Psoas muscle (tissue), 8 donors: ENCODE data around the gene TCF7L2. TPM values are rescaled to one million over a fixed set of nuclear protein-coding genes. Genes with fewer than 3 reads are reported as not detected.
A peak's percentile ranks its signal among the peaks of the same experiment; 100 is the strongest.

Experiments
- ATAC-seq, 4 donors: fragments of 200-7000 bp; cut with Tn5 transposase; one replicate each; pipeline ENCODE4 v1.9.1; 2020; ENCODE audit warnings: moderate library complexity in 3 of 4, mild to moderate bottlenecking in 2 of 4
- DNase-seq, 2 donors: peaks; one replicate each; pipeline ENCODE4 v3.0.0-alpha.2; 2020
- H3K27ac ChIP-seq: fragments of 200-600 bp; one replicate; pipeline ENCODE4 v1.8.0; 2022
- H3K27me3 ChIP-seq, 3 donors: fragments of 200-600 bp in 1 of 3; one replicate each; pipeline versions ENCODE4 v1.6.1 to v1.8.0; 2013 to 2022; ENCODE audit warnings: low read length in 2 of 3, mild to moderate bottlenecking in 2 of 3, moderate library complexity in 1 of 3; ENCODE audit not compliant: insufficient read depth in 3 of 3
- H3K36me3 ChIP-seq, 2 donors: fragments of 200-600 bp in 1 of 2; one replicate each; pipeline versions ENCODE4 v1.6.1 to v1.8.0; 2013 to 2022; ENCODE audit warnings: low read depth in 1 of 2, mild to moderate bottlenecking in 1 of 2, moderate library complexity in 1 of 2; ENCODE audit not compliant: insufficient read depth in 1 of 2
- H3K4me1 ChIP-seq: fragments of 200-600 bp; one replicate; pipeline ENCODE4 v1.8.0; 2022
- H3K4me3 ChIP-seq: fragments of 200-600 bp; one replicate; pipeline ENCODE4 v1.8.0; 2022; ENCODE audit warnings: mild to moderate bottlenecking
- H3K9me3 ChIP-seq: fragments of 200-600 bp; one replicate; pipeline ENCODE4 v1.8.0; 2022
- WGBS, 3 donors: extraction: QIAGEN DNeasy Blood & Tissue Kit; methylation state at CpG; one replicate each; pipeline versions ENCODE4 v1.1.6 to v1.1.7; 2013; 5-methylcytosine and 5-hydroxymethylcytosine counted together
- intact Hi-C, 2 donors: fragments of 100-400 bp; cut with DNase I; formaldehyde crosslinking; loops; one replicate each; pipeline versions ENCODE4 v1.11.0 to v1.14.2; 2022
- polyA plus RNA-seq, 3 donors: library from polyadenylated mRNA; stranded (reverse); fragments of 200-250 nt; gene quantifications; one replicate each; pipeline ENCODE4 v1.2.3, GENCODE V29; 2013
- total RNA-seq, 4 donors: library from RNA; stranded (reverse); fragmentation: NEBNext Ultra II Directional in 2 of 4; extraction: Animal tissue kit (Norgen Biotek cat#: 25700) in 2 of 4; gene quantifications; one replicate each; pipeline versions ENCODE4 v1.2.1 to v1.2.4, GENCODE V29; 2021 to 2023
- TF ChIP-seq, protein P1 (sequence below): fragments of 200-600 bp; IDR thresholded peaks from one replicate; pipeline ENCODE4 v1.8.0; 2022; ENCODE audit warnings: antibody characterized with exemption
- donor health status: healthy with polysubstance abuse.
- donor health status: DM: no; HTN: no; CAD: no; lungs with moderate emphysema.
- donor health status: Bipolar disorder and iron deficiency.
- donor health status: healthy.
- donor health status: DM: yes; HTN: yes; CAD: no.
- donor health status: DM: no; HTN: no; CAD: no.
- donor health status: DM: no; HTN: no; CAD: no.
- donor health status: DM: yes; HTN: yes; CAD: no.

Gene TCF7L2
- total and polyA plus RNA-seq, 7 donors = 1.8 to 8.5 (median 4.3) TPM

DNA sequence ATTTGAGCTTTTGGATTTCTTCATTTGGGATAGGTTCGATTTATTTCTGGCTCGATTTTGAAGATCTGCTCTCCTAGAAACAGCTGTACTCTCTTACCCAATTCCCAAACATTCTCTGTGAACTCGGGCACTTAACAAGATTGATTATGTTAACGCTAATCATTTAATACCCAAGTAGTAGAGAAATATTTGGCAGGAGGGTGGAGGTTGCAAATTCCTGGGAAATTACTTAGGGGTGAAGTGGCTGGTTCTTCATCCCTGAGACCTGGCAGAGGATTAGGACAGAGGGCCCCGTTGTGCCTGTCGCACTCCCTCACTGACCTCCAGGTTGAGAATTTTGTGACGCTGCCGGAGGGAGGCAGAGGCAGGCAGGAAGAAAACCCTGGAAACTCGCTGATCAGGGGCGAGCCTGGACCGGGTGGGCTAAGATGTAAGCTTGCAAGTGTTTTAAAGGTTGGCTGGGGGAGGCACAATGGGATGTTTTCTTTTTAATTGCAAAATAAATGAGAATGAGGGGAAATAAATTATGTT lies 182.6 kb downstream of the TCF7L2 start:
- no peak overlapping the region for H3K27ac ChIP-seq
- no peak for DNase-seq
- 48 to 59% (median 48%) methylated on average over 11 of the region's 11 CpGs for WGBS, 3 donors
- intact Hi-C loops = no loop called here
- ATAC-seq = peak in 2 of 4 donors; percentile 41 to 43
- H3K27me3 ChIP-seq = no peaks in the 10 kb centered on the region
- H3K36me3 ChIP-seq = no peaks in the 10 kb centered on the region
- H3K9me3 ChIP-seq = no peaks in the 10 kb centered on the region
- no peak overlapping the region for H3K4me3 ChIP-seq
- TF ChIP-seq, protein P1, sequence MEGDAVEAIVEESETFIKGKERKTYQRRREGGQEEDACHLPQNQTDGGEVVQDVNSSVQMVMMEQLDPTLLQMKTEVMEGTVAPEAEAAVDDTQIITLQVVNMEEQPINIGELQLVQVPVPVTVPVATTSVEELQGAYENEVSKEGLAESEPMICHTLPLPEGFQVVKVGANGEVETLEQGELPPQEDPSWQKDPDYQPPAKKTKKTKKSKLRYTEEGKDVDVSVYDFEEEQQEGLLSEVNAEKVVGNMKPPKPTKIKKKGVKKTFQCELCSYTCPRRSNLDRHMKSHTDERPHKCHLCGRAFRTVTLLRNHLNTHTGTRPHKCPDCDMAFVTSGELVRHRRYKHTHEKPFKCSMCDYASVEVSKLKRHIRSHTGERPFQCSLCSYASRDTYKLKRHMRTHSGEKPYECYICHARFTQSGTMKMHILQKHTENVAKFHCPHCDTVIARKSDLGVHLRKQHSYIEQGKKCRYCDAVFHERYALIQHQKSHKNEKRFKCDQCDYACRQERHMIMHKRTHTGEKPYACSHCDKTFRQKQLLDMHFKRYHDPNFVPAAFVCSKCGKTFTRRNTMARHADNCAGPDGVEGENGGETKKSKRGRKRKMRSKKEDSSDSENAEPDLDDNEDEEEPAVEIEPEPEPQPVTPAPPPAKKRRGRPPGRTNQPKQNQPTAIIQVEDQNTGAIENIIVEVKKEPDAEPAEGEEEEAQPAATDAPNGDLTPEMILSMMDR = no peak
- H3K4me1 ChIP-seq = no peaks in the 10 kb centered on the region

DNA sequence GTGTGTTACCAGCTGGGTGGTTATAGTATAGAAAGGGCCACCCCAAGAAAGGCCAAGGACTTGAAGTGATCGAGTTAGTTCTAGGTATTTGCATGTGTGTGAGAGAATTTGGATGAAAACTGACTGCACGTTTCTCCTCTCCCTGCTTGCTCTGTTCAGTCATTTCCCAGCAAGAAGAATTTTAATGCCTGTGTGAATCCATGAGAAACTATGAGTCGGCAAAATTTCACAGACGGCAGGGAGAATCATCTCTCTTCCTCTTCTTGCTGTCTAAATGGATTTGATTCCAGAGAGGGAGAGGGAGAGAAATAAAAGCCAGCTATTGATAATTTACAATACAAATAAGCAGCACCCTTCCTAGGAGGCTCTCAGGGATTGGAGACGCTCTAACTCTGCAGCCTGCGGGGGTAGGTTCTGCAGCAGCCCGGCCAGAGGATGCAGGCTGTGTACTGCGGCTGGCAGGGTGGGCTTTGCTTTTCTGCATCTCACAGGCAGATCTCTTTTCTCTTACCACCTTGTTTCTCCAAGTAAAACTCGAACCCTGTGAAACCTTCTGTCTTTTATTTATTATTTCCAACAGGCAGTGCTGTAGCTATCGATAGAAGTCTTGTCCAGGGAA lies 183.6 kb downstream of the TCF7L2 start:
- Histone ChIP-seq H3K4me3 (no peak overlapping the region), H3K9me3 (no peaks in the 10 kb centered on the region), H3K4me1 (no peaks in the 10 kb centered on the region), H3K36me3 (no peaks in the 10 kb centered on the region), H3K27me3 (no peaks in the 10 kb centered on the region), H3K27ac (no peak overlapping the region)
- DNase-seq = no peak
- TF ChIP-seq, protein P1 = no peak
- intact Hi-C loops = no loop called here
- no peak for ATAC-seq
- 65 to 72% (median 69%) methylated on average over 10 of the region's 10 CpGs for WGBS, 3 donors

DNA sequence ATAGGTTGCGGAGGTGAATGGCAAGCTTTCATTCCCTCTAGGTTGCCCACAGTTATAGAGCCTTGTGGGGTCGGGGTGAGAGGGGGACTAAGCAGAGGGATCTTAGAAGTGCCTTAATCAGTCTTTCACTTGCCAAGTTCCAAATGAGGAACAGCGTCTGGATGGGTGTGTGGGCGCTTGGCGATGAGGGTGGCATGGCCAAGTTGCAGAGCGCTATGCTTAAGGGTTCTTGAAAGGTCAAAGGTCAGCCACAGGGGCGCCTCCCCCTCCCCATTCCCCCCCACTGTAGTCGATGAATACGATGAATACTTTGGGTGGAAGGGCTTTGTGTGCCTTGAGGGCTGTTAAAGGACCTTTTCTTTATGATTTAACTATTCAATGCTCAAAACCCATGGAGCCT lies 185.0 kb downstream of the TCF7L2 start:
- Histone ChIP-seq H3K27me3 (no peaks in the 10 kb centered on the region), H3K27ac (no peak overlapping the region), H3K9me3 (no peaks in the 10 kb centered on the region), H3K36me3 (no peaks in the 10 kb centered on the region), H3K4me1 (no peaks in the 10 kb centered on the region), H3K4me3 (no peak overlapping the region)
- DNase-seq (no peak), ATAC-seq (no peak)
- TF ChIP-seq, protein P1 = no peak
- intact Hi-C loops = no loop called here
- WGBS, 3 donors = 83 to 86% (median 83%) methylated on average over 9 of the region's 9 CpGs

DNA sequence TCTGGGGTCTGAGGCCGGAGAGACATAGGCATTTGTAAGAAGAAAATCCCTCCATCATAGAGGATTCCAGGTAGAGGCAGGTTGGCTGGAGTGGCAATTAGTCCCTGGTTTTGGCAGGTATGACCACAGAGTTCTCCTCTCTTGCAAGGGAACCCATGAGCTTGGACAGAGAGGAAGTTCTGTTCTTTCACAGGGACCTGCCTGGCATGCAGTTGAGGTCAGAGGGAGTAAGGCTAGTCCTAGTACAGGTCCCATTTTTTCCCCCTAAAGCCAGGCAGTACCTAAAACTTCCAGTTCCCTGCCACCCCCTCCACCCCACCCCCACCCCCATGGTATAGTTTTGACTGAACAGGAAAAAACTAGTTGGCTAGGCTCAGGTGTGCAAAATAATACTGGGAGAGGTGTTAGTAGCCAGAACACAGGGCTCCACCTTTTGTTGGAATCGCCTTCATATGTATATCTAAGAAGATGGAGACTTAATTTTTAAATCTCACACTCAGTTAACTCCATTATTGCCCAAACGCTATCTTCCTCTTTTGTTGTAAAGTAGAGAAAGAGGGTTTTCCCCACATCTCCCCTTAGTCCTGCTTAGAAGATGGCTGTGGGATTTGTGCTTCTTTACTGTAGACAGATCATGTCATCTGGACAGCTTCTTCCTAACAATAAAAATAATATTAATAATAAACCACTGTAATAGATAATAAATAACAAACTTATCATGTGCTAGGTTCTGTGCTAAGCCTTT lies 188.1 kb downstream of the TCF7L2 start:
- Histone ChIP-seq H3K36me3 (peaks cover 0 to 17% of the 10 kb centered on the region in 2 donors), H3K9me3 (no peaks in the 10 kb centered on the region), H3K27ac (no peak overlapping the region), H3K4me1 (no peaks in the 10 kb centered on the region), H3K4me3 (no peak overlapping the region), H3K27me3 (no peaks in the 10 kb centered on the region)
- DNase-seq = no peak
- no peak for ATAC-seq
- intact Hi-C loops = no loop called here
- 90 to 99% (median 99%) methylated on average over 3 of the region's 3 CpGs for WGBS, 3 donors
- TF ChIP-seq, protein P1 = no peak
